Dendritic cell treated with granulocyte-macrophage colony-stimulating factor and Interleukin-4, amounts not matched to agents 40 ng/mL and 50 ng/mL, for 4 days (primary cell): ENCODE results near the gene COMMD1.
A peak's percentile ranks its signal among the peaks of the same experiment; 100 is the strongest.

Experiments
- H3K27ac Mint-ChIP-seq: one replicate; pipeline ENCODE4 v1.8.0; 2022; ENCODE audit warnings: mild to moderate bottlenecking, mixed read lengths
- H3K27me3 Mint-ChIP-seq: one replicate; pipeline ENCODE4 v1.8.0; 2022; ENCODE audit warnings: mild to moderate bottlenecking, mixed read lengths
- H3K36me3 Mint-ChIP-seq: one replicate; pipeline ENCODE4 v1.8.0; 2022; ENCODE audit warnings: low read depth, mixed read lengths
- H3K4me1 Mint-ChIP-seq: one replicate; pipeline ENCODE4 v1.8.0; 2022; ENCODE audit warnings: low read depth, mixed read lengths
- H3K4me3 Mint-ChIP-seq: one replicate; pipeline ENCODE4 v1.8.0; 2022; ENCODE audit warnings: mild to moderate bottlenecking, moderate library complexity, mixed read lengths
- H3K9me3 Mint-ChIP-seq: one replicate; pipeline ENCODE4 v1.8.0; 2022; ENCODE audit warnings: mixed read lengths
- intact Hi-C: fragments of 100-400 bp; cut with micrococcal nuclease; formaldehyde crosslinking; loops from one replicate; pipeline ENCODE4 v1.15.0; 2022

The COMMD1 gene

DNA sequence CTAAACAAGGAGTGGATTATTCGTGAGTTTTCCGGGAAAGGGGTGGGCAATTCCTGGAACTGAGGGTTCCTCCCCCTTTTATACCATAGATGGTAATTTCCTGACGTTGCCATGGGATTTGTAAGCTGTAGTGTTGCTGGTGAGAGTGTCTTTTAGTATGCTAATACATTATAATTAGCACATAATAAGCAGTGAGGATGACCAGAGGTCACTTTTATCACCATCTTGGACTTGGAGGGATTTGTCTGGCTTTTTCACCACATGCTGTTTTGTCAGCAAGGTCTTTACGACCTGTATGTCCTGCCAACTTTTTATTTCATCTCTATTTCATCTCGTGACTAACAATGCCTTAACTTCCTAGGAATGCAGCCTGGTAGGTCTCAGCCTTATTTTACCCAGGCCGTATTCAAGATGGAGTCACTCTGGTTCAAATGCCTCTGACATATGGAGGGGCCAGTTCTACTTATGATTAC, 165.7 kb downstream of the COMMD1 start:
- Mint-ChIP-seq H3K27me3 (no peaks in the 10 kb centered on the region), H3K27ac (no peak overlapping the region), H3K4me3 (no peak overlapping the region), H3K36me3 (peaks cover 8% of the 10 kb centered on the region), H3K4me1 (no peaks in the 10 kb centered on the region), H3K9me3 (peaks cover 19% of the 10 kb centered on the region)
- intact Hi-C loops = no loop called here

GRCh38 chr2:62071760-62072680, 166.5 kb downstream of the COMMD1 start:
- Mint-ChIP-seq H3K36me3 (peaks cover 8% of the 10 kb centered on the region), H3K9me3 (peaks cover 19% of the 10 kb centered on the region), H3K4me3 (no peak overlapping the region), H3K4me1 (no peaks in the 10 kb centered on the region), H3K27me3 (no peaks in the 10 kb centered on the region), H3K27ac (no peak overlapping the region)
- intact Hi-C loops = no loop called here

DNA sequence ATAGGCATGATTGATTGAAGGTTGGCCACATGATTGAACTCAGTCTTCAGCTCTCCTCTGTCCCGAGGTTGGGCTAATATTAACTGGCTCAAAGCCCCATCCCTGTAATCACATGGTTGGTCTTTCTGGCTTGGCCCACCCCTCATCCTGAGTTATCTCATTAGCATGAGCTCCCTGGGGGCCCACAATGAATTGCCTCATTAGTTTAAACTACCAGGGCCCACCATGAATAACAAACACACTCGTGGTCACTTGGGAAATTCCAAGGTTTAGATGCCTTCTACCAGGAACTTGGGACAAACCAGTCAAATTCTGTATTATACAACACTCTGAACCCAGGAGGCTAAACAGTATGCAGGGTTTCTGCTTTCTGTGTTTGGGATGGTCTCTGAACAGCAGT, 168.8 kb downstream of the COMMD1 start:
- no peaks in the 10 kb centered on the region for H3K27me3 Mint-ChIP-seq
- H3K36me3 Mint-ChIP-seq = peaks cover 8% of the 10 kb centered on the region

GRCh38 chr2:62076980-62077638, 171.6 kb downstream of the COMMD1 start:
- H3K36me3 Mint-ChIP-seq = peaks cover 8% of the 10 kb centered on the region
- no peaks in the 10 kb centered on the region for H3K27me3 Mint-ChIP-seq
- peaks cover 8% of the 10 kb centered on the region for H3K9me3 Mint-ChIP-seq

More for the DNA sequence above, 168.8 kb downstream of the COMMD1 start:
- Mint-ChIP-seq H3K4me1 (no peaks in the 10 kb centered on the region), H3K27ac (no peak overlapping the region), H3K9me3 (peaks cover 19% of the 10 kb centered on the region), H3K4me3 (no peak overlapping the region)
- intact Hi-C loops = no loop called here

DNA sequence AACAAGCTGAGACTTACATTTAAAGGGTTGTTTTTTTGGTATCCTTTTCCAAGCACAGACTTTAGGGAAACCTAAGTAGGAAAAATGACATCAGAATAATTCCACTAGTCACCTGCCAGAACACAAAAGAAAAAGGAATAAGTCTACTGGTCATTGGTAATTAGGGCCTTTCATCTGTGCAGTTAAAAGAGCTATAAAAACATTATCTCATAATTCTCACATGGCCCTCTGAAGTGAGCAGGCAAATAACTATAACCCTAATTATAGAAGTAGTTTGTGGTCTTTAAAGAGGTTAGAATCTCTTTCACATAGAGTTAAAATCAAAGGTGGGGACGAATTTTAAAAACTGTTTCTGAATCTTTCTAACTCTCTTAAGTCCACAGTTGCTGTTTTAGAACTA, 179.3 kb downstream of the COMMD1 start:
- Mint-ChIP-seq H3K4me1 (peaks cover 7% of the 10 kb centered on the region), H3K4me3 (no peak overlapping the region), H3K9me3 (no peaks in the 10 kb centered on the region), H3K27ac (no peak overlapping the region), H3K36me3 (no peaks in the 10 kb centered on the region), H3K27me3 (no peaks in the 10 kb centered on the region)
- intact Hi-C loops = no loop called here

More at GRCh38 chr2:62076980-62077638, 171.6 kb downstream of the COMMD1 start:
- H3K27ac Mint-ChIP-seq = no peak overlapping the region
- intact Hi-C loops = no loop called here
- H3K4me3 Mint-ChIP-seq = no peak overlapping the region
- H3K4me1 Mint-ChIP-seq = no peaks in the 10 kb centered on the region

- intact Hi-C loops = no loop called here
- H3K27ac Mint-ChIP-seq = no peak overlapping the region
- H3K36me3 Mint-ChIP-seq = no peaks in the 10 kb centered on the region
- H3K27me3 Mint-ChIP-seq = no peaks in the 10 kb centered on the region
- H3K4me3 Mint-ChIP-seq = no peak overlapping the region
- peaks cover 7% of the 10 kb centered on the region for H3K4me1 Mint-ChIP-seq
- no peaks in the 10 kb centered on the region for H3K9me3 Mint-ChIP-seq
Observed at GRCh38 chr2:62089658-62090057, 184.2 kb downstream of the COMMD1 start.

DNA sequence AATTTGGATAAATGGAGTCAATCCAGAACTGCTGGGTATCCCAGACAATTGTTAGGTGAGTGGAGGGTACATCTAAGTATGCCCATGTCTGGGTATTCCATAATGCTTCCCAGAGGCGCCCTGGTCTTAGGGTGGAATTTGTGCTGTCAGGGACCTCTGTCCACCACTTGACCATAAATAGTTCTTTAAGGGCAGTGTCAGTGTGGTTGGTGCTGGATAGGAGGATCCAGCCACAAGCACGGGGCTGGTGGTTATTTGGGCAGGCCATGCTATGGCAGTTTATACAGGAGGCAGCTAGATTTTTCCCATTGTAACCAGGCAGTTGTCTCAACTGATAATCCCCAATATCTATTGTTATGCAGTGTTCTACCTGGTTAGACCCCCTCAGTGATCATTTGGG, 186.0 kb downstream of the COMMD1 start:
- Mint-ChIP-seq H3K9me3 (no peaks in the 10 kb centered on the region), H3K27me3 (no peaks in the 10 kb centered on the region), H3K4me1 (peaks cover 7% of the 10 kb centered on the region), H3K36me3 (no peaks in the 10 kb centered on the region), H3K4me3 (no peak overlapping the region), H3K27ac (no peak overlapping the region)
- intact Hi-C loops = no loop called here

DNA sequence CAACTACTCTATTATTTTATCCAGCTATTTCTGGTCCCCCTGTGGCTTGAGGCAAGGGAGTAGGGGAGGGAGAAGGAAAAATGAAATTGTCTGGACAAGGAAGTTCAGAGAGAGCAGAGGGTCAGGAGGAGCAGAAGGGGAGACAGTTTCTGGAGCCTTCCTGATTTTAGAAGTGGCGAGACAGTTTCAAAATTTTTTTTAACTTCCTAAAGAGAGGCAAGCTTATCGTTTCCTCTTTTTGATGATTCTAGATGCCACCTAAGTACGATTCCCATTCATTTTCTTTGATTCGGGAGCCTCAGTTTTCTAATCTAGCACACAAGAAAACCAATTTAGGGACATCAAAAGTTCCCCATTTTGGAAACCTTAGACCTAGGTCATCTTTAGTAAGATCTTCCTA, 193.6 kb downstream of the COMMD1 start:
- peak overlapping the region; percentile 68 for H3K27ac Mint-ChIP-seq
- peaks cover 24% of the 10 kb centered on the region for H3K4me1 Mint-ChIP-seq
- no peaks in the 10 kb centered on the region for H3K9me3 Mint-ChIP-seq
- no peaks in the 10 kb centered on the region for H3K27me3 Mint-ChIP-seq
- H3K4me3 Mint-ChIP-seq = no peak overlapping the region
- intact Hi-C loops = no loop called here
- H3K36me3 Mint-ChIP-seq = no peaks in the 10 kb centered on the region

DNA sequence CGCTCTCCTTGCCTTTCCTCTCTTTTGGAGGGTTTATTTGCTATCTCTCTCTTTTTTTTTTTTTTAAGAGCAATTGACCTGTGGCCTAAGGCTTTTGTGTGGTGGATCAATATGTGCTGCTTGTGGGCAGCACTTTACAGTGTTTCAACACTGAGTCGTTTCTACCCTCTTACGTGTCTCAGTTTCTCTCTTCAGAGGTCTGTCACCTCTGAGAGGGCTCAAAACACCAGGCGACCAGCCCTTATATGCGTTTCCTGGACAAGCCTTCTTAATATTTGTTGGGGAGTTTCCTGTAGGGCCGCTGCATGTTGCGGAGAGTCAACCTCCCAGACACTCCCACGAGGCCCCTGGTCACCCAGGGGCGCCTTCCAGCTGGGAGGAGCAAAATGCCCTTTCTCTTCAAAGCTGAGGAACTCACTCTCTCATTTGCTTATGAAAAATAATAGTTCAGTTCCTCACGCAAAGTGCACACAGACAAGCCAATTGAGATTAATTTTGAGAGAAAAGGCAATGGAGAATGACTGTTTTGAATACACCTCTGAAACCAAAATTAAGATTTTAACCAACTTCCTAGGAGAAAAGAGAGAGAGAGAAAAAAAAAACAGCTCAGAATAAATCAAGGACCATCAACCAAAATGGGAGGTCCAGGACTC, 194.2 kb downstream of the COMMD1 start:
- Mint-ChIP-seq H3K9me3 (no peaks in the 10 kb centered on the region), H3K4me3 (no peak overlapping the region), H3K4me1 (peaks cover 24% of the 10 kb centered on the region), H3K27ac (no peak overlapping the region), H3K27me3 (no peaks in the 10 kb centered on the region), H3K36me3 (no peaks in the 10 kb centered on the region)
- intact Hi-C loops = no loop called here

GRCh38 chr2:62101886-62102285, 196.4 kb downstream of the COMMD1 start:
- no peak overlapping the region for H3K27ac Mint-ChIP-seq

GRCh38 chr2:62102402-62102920, 197.0 kb downstream of the COMMD1 start:
- Mint-ChIP-seq H3K27me3 (no peaks in the 10 kb centered on the region), H3K9me3 (no peaks in the 10 kb centered on the region), H3K4me1 (peaks cover 24% of the 10 kb centered on the region), H3K27ac (no peak overlapping the region), H3K4me3 (no peak overlapping the region), H3K36me3 (no peaks in the 10 kb centered on the region)
- intact Hi-C loops = no loop called here

More at GRCh38 chr2:62101886-62102285, 196.4 kb downstream of the COMMD1 start:
- intact Hi-C loops = no loop called here
- Mint-ChIP-seq H3K4me3 (no peak overlapping the region), H3K27me3 (no peaks in the 10 kb centered on the region), H3K9me3 (no peaks in the 10 kb centered on the region), H3K36me3 (no peaks in the 10 kb centered on the region), H3K4me1 (peaks cover 24% of the 10 kb centered on the region)

- Mint-ChIP-seq H3K4me3 (no peak overlapping the region), H3K9me3 (no peaks in the 10 kb centered on the region), H3K27me3 (no peaks in the 10 kb centered on the region), H3K36me3 (no peaks in the 10 kb centered on the region), H3K4me1 (no peaks in the 10 kb centered on the region), H3K27ac (no peak overlapping the region)
- intact Hi-C loops = no loop called here
Observed at GRCh38 chr2:62109554-62109953, 204.1 kb downstream of the COMMD1 start.

DNA sequence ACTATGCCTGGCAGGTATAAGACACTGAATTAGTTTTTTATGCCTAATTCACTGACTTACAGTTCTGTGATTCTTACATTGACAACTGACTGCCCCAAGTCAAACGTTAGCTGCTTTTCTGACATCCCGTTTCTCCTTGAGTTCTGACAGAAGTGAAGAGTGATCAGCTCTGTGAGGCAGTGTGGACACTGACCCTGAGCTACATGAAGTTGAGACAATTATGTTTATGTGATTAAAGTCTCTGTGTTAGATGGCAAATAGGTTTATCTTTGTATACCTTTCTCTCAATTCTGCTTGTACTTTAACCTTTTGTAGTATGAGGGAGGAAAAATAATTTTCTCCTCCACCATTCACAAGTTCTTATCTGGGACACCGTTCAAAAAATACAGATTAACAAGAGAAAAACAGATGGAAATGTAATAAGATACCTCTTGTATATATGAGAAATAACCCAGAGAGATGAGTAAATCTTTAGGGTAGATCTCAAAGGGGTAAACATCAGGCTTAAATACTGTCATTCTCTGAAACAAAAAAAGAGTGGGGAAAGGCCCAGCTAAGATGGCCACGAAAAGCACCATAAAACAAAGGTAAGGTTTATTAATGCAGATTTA, 205.0 kb downstream of the COMMD1 start:
- H3K4me1 Mint-ChIP-seq = no peaks in the 10 kb centered on the region
- no peaks in the 10 kb centered on the region for H3K36me3 Mint-ChIP-seq
- H3K4me3 Mint-ChIP-seq = no peak overlapping the region
- no peaks in the 10 kb centered on the region for H3K9me3 Mint-ChIP-seq
- no peak overlapping the region for H3K27ac Mint-ChIP-seq
- intact Hi-C loops = no loop called here
- H3K27me3 Mint-ChIP-seq = no peaks in the 10 kb centered on the region
